ENCODE results near the gene RPL9. TPM values are rescaled to one million over a fixed set of nuclear protein-coding genes. Genes with fewer than 3 reads are reported as not detected.

RPL9 gene
- total RNA-seq, 4 donors from 2014 or later: 1,970 to 4,157 (median 3,139) TPM

DNA sequence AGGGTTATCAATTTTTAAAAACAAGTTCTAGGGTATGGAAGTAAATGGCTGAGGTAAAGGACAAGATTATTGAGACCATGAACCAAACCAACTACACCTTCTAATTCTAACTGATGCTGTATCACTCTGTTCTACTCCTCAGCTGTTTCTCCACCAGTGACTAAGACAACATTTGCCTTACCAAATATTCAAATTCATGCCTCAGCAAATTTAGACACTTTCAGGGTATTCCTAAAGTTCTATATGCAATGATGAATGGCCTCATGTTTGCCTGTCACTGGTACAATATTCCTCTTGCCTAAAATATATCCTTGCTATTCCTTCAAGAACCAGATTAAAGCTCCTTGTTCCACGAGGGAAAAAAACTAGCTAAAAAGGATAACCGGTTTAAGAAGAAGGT lies 5.0 kb downstream of the RPL9 start:
- 68% methylated on average over 2 of the region's 2 CpGs for WGBS
- H3K27ac ChIP-seq: no peak overlapping the region
- peaks cover 22% of the 10 kb centered on the region for H3K4me1 ChIP-seq
- DNase-seq (ENCODE audit: low spot score in 2 of 2): no peak
- no peaks in the 10 kb centered on the region for H3K9me3 ChIP-seq
- peaks cover 70% of the 10 kb centered on the region for H3K36me3 ChIP-seq
- TF ChIP-seq EP300 (IDR thresholded peaks at IDR 0.05) (no peak), POLR2AphosphoS5 (IDR thresholded peaks at IDR 0.05) (no peak), POLR2A (IDR thresholded peaks at IDR 0.05) (no peak)
- TF ChIP-seq, protein P1, sequence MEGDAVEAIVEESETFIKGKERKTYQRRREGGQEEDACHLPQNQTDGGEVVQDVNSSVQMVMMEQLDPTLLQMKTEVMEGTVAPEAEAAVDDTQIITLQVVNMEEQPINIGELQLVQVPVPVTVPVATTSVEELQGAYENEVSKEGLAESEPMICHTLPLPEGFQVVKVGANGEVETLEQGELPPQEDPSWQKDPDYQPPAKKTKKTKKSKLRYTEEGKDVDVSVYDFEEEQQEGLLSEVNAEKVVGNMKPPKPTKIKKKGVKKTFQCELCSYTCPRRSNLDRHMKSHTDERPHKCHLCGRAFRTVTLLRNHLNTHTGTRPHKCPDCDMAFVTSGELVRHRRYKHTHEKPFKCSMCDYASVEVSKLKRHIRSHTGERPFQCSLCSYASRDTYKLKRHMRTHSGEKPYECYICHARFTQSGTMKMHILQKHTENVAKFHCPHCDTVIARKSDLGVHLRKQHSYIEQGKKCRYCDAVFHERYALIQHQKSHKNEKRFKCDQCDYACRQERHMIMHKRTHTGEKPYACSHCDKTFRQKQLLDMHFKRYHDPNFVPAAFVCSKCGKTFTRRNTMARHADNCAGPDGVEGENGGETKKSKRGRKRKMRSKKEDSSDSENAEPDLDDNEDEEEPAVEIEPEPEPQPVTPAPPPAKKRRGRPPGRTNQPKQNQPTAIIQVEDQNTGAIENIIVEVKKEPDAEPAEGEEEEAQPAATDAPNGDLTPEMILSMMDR (IDR thresholded peaks at IDR 0.05): no peak
- H3K27me3 ChIP-seq: no peaks in the 10 kb centered on the region
- H3K4me3 ChIP-seq: no peak overlapping the region

DNA sequence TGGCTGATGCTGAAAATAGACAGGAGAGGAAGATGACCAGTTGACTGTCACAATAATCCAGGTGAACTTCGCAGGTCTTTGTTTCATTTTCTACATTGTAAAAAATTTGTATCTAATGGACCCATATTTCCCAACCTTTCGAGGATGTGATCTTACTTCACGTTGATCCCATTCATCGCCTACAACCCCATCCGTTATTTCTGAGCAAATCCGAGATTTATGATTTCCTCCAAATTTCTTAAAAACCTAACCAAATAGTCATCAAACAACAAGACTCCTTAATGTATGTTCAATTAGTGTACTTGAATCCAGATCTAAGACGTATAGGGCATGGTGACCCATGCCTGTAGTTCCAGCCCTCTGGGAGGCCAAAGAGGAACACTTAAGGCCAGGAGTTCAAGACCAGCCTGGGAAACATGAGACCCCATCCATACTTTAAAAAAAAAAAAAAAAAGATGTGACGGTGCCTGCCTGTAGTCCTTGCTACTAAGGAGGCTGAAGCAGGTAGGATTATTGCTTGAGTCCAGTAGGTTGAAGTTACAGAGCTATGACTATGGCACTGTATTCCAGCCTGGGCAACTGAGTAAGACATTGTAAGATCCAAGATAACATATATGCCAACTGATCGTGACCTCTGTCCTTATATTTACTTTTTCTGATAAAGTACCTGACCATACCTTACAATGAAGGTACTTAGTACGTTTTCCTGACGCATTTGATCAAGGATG lies 5.7 kb downstream of the RPL9 start:
- Histone ChIP-seq H3K4me3 (no peak overlapping the region), H3K36me3 (peaks cover 70% of the 10 kb centered on the region), H3K27me3 (no peaks in the 10 kb centered on the region), H3K4me1 (peaks cover 21% of the 10 kb centered on the region), H3K9me3 (no peaks in the 10 kb centered on the region), H3K27ac (no peak overlapping the region)
- DNase-seq (ENCODE audit: low spot score in 2 of 2): no peak
- WGBS: 86% methylated on average over 11 of the region's 11 CpGs
- TF ChIP-seq, protein P1 (IDR thresholded peaks at IDR 0.05): no peak
- TF ChIP-seq POLR2AphosphoS5 (IDR thresholded peaks at IDR 0.05) (no peak), POLR2A (IDR thresholded peaks at IDR 0.05) (no peak), EP300 (IDR thresholded peaks at IDR 0.05) (no peak)

DNA sequence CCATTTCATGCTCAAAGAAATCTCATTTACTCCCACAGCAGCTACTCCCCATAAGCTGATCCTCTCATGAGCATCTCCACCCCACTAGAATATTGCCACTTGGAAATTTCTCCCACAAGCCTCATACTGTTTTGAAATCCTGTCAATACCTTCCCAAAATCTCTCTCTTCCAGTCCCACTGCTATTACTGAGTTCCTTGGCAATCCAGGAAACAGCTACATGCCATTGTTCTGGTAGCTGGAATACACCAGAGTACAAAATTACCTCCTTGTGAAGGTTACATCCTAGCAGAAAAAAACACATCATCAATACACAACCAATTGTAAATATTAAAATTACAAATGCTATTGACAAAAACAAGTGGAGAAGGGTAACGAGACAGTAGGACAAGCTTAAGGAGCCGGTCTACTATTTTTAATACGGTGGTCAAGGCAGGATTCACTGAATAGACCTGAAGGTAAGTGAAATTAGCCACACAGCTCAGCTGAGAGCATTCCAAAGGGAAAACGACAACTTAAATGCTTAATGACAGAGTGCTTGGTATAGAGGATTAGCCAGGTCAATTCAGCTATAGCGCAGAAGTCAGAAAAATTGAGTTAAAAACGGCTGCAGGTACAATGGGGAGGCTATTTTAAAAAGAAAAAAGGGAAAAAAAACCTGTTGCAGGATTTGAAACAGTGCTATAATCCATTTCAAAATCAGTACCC lies 6.4 kb downstream of the RPL9 start:
- WGBS: 85% methylated on average over 6 of the region's 6 CpGs
- Histone ChIP-seq H3K27me3 (no peaks in the 10 kb centered on the region), H3K4me3 (no peak overlapping the region), H3K36me3 (peaks cover 69% of the 10 kb centered on the region), H3K9me3 (no peaks in the 10 kb centered on the region), H3K27ac (no peak overlapping the region), H3K4me1 (peaks cover 18% of the 10 kb centered on the region)
- DNase-seq (ENCODE audit: low spot score in 2 of 2): no peak
- TF ChIP-seq POLR2AphosphoS5 (IDR thresholded peaks at IDR 0.05): no peak
- TF ChIP-seq, protein P1 (IDR thresholded peaks at IDR 0.05): no peak
- TF ChIP-seq EP300 (IDR thresholded peaks at IDR 0.05): no peak
- no peak for TF ChIP-seq POLR2A (IDR thresholded peaks at IDR 0.05)

DNA sequence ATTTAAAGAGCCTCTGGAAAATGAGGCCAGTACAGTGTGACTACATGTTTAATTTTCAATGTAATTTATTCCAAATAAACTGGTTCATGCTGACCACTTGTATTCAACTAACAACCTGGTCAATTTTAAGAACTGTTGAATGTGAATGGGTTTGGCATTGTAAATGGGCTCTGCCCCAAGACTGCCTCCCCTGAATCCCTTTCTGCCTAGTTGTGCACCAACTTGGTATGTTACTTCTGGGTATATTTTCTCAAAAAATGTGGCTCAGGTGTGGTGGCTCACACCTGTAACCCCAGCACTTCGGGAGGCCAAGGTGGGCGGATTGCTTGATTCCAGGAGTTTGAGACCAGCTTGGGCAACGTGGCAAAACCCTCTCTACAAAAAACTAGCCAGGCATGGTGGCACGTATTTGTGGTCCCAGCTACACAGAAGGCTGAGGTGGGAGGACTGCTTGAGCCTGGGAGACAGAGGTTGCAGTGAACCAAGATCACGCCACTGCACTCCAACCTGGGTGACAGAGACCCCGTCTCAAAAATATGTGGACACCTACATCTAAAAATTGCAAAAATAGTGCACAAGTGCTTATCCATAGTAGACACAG lies 7.2 kb downstream of the RPL9 start:
- Histone ChIP-seq H3K27ac (no peak overlapping the region), H3K9me3 (no peaks in the 10 kb centered on the region), H3K36me3 (peaks cover 61% of the 10 kb centered on the region), H3K4me3 (no peak overlapping the region), H3K27me3 (no peaks in the 10 kb centered on the region), H3K4me1 (peaks cover 18% of the 10 kb centered on the region)
- TF ChIP-seq POLR2A (IDR thresholded peaks at IDR 0.05) (no peak), EP300 (IDR thresholded peaks at IDR 0.05) (no peak), POLR2AphosphoS5 (IDR thresholded peaks at IDR 0.05) (no peak)
- TF ChIP-seq, protein P1 (IDR thresholded peaks at IDR 0.05): no peak
- no peak for DNase-seq (ENCODE audit: low spot score in 2 of 2)
- WGBS: 95% methylated on average over 6 of the region's 6 CpGs

DNA sequence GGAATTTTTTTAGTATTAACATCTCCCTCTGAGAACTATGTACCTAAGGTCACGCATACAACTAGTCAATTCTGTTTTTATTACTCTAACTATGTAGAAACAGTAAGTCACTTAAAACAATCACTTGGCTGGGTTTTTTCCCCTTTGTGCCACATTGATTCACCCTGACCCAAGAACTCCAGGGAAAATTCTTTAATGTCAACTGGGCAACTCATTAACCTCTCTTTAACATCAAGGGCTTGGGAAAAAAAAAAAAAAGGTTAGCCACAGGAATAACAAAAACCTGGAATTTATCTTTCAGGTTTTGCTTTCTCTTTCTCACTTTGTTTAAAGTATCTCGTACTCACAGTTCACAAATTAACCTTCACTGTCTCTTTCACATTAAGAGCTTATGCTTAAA lies 8.1 kb downstream of the RPL9 start:
- TF ChIP-seq EP300 (IDR thresholded peaks at IDR 0.05): no peak
- no peak for TF ChIP-seq POLR2A (IDR thresholded peaks at IDR 0.05)
- TF ChIP-seq, protein P1 (IDR thresholded peaks at IDR 0.05): no peak
- TF ChIP-seq POLR2AphosphoS5 (IDR thresholded peaks at IDR 0.05): no peak
- Histone ChIP-seq H3K36me3 (peaks cover 52% of the 10 kb centered on the region), H3K4me3 (no peak overlapping the region), H3K27me3 (no peaks in the 10 kb centered on the region), H3K27ac (no peak overlapping the region), H3K4me1 (peaks cover 20% of the 10 kb centered on the region), H3K9me3 (no peaks in the 10 kb centered on the region)
- 61% methylated on average over 2 of the region's 2 CpGs for WGBS
- no peak for DNase-seq (ENCODE audit: low spot score in 2 of 2)

Measured in suprapubic skin (tissue), 4 donors.